ENCODE measurements around the gene SLC36A3.

- no peak for TF ChIP-seq EZH2 (optimal IDR thresholded peaks at IDR 0.05; ENCODE audit: low read depth, low read length)
- TF ChIP-seq CTCF (IDR thresholded peaks at IDR 0.05; ENCODE audit: low read length) = no peak
- TF ChIP-seq EZH2phosphoT487 (IDR thresholded peaks at IDR 0.05; ENCODE audit: low read length) = no peak
These were observed 5.3 kb downstream of the SLC36A3 start for GRCh38 chr5:151298063-151298855.
